K562 (cell line): ENCODE measurements around the gene CCDC88A. TPM values are rescaled to one million over a fixed set of nuclear protein-coding genes. Genes with fewer than 3 reads are reported as not detected.

Experiments used
- ATAC-seq: fragments of 200-7000 bp; cut with Tn5 transposase; 3 replicates; pipeline ENCODE4 v1.9.1; 2020; ENCODE audit warnings: moderate library complexity
- BruUV-seq: library from RNA; stranded (reverse); fragments of 400-500 nt; replicated peaks from 2 replicates; lab custom pipeline; 2021; lab: Mats Ljungman, UMichigan
- CTCF ChIA-PET: fragments of 300-600 bp; formaldehyde crosslinking; extraction: SDS; loops from one replicate; lab custom pipeline; 2021; ENCODE audit warnings: low intra/inter-chr PET ratio; lab: Yijun Ruan, JAX
- POLR2A ChIA-PET: fragments of 300-600, 350-650 bp; sonication (Branson Sonifier 250); formaldehyde crosslinking; extraction: SDS; loops from one replicate; lab custom pipeline; 2021; ENCODE audit warnings: antibody characterized with exemption, inconsistent platforms; lab: Yijun Ruan, JAX
- DNase-seq, 4 experiments: peaks; one replicate each; pipeline versions ENCODE4 v3.0.0 to v3.0.0-alpha.2; 2011 to 2018; ENCODE audit warnings: low spot score in 3 of 4, mixed read lengths in 3 of 4; ENCODE audit errors: extremely low read depth in 1 of 4
- FAIRE-seq: peaks from 2 replicates; lab custom pipeline; 2011; peaks lifted over from hg19 to GRCh38; lab: Jason Lieb, UNC
- H2AFZ ChIP-seq: 2 replicates; pipeline ENCODE4 v1.6.0; 2011; ENCODE audit warnings: low read depth, low read length, control low read depth, inconsistent platforms
- H3K27ac ChIP-seq: fragments of 200-600 bp; 3 replicates; pipeline ENCODE4 v1.8.0; 2011; ENCODE audit warnings: low read depth, mild to moderate bottlenecking, control low read depth, inconsistent platforms, low read length, moderate library complexity, mixed read lengths; ENCODE audit errors: extremely low read depth
- H3K27me3 ChIP-seq, 2 experiments: fragments of 300-600 bp in 1 of 2; 2 replicates in 1 of 2; 3 replicates in 1 of 2; pipeline versions ENCODE4 v1.6.0 to v1.8.0; 2011; ENCODE audit warnings: inconsistent platforms in 2 of 2, low read length in 2 of 2, mild to moderate bottlenecking in 1 of 2, mixed read lengths in 1 of 2, moderate library complexity in 1 of 2; ENCODE audit not compliant: control insufficient read depth in 2 of 2, insufficient read depth in 2 of 2
- H3K36me3 ChIP-seq: fragments of 300-600 bp; 3 replicates; pipeline ENCODE4 v1.8.0; 2011; ENCODE audit warnings: mild to moderate bottlenecking, low read length, inconsistent platforms; ENCODE audit not compliant: control insufficient read depth, insufficient read depth
- H3K4me1 ChIP-seq, 2 experiments: fragments of 200-600 bp in 1 of 2; replicated peaks in 1 of 2; 2 replicates in 1 of 2; 3 replicates in 1 of 2; pipeline versions ENCODE4 v1.5.1 to v1.8.0; 2011; ENCODE audit warnings: inconsistent platforms in 2 of 2, low read length in 2 of 2, mild to moderate bottlenecking in 1 of 2, mixed read lengths in 1 of 2, moderate library complexity in 1 of 2; ENCODE audit not compliant: control insufficient read depth in 2 of 2, insufficient read depth in 2 of 2
- H3K4me2 ChIP-seq: 2 replicates; pipeline ENCODE4 v1.6.1; 2011; ENCODE audit warnings: low read length, control low read depth, inconsistent platforms, mixed read lengths; ENCODE audit not compliant: insufficient read depth
- H3K4me3 ChIP-seq: fragments of 200-600 bp; sonication (generic), shearing (Covaris generic); 2 replicates; pipeline ENCODE4 v1.5.1; 2016; ENCODE audit warnings: control low read depth, inconsistent platforms
- H3K79me2 ChIP-seq: fragments of 200-600 bp; 3 replicates; pipeline ENCODE4 v1.8.0; 2011; ENCODE audit warnings: low read length, inconsistent platforms; ENCODE audit not compliant: control insufficient read depth, insufficient read depth
- H3K9ac ChIP-seq, 2 experiments: 2 replicates each; pipeline versions ENCODE4 v1.6.0 to v1.6.1; 2011; ENCODE audit warnings: low read depth in 2 of 2, low read length in 2 of 2, control low read depth in 1 of 2, inconsistent platforms in 1 of 2, mild to moderate bottlenecking in 1 of 2, mixed read lengths in 1 of 2; ENCODE audit not compliant: insufficient read depth in 1 of 2
- H3K9me1 ChIP-seq: one replicate; pipeline ENCODE4 v1.6.0; 2011; ENCODE audit warnings: inconsistent platforms, mild to moderate bottlenecking, low read length, moderate library complexity; ENCODE audit not compliant: control insufficient read depth, insufficient read depth
- H3K9me3 ChIP-seq: replicated peaks from 2 replicates; pipeline ENCODE4 v1.5.1; 2011; ENCODE audit warnings: low read depth, low read length, inconsistent platforms; ENCODE audit not compliant: control insufficient read depth, insufficient read depth
- H4K20me1 ChIP-seq: replicated peaks from 2 replicates; pipeline ENCODE4 v1.6.1; 2011; ENCODE audit warnings: low read length, inconsistent platforms, mixed read lengths; ENCODE audit not compliant: control insufficient read depth, insufficient read depth
- AFF4 ChIP-seq: sonication (generic); formaldehyde crosslinking; IDR thresholded peaks from 2 replicates; pipeline ENCODE4 v1.8.0; 2023; ENCODE audit warnings: mild to moderate bottlenecking, missing genetic modification reagents
- ARID2 ChIP-seq: fragments of 450-650 bp; IDR thresholded peaks from 2 replicates; pipeline ENCODE4 v1.6.1; 2017; ENCODE audit warnings: antibody characterized with exemption, mild to moderate bottlenecking
- BCOR ChIP-seq: fragments of 450-650 bp; IDR thresholded peaks from 2 replicates; pipeline ENCODE4 v1.6.1; 2016
- GTF2B ChIP-seq: IDR thresholded peaks from 2 replicates; pipeline ENCODE4 v1.6.1; 2011; ENCODE audit not compliant: insufficient read length; ENCODE audit errors: extremely low read depth
- KLF1 ChIP-seq: fragments of 450-650 bp; IDR thresholded peaks from 2 replicates; pipeline ENCODE4 v1.6.1; 2016; ENCODE audit warnings: missing genetic modification characterization, missing compliant biosample characterization
- MCM5 ChIP-seq: fragments of 450-650 bp; IDR thresholded peaks from 2 replicates; pipeline ENCODE4 v1.6.1; 2016; ENCODE audit warnings: low read depth
- NELFE ChIP-seq: IDR thresholded peaks from 2 replicates; pipeline ENCODE4 v1.6.1; 2011; ENCODE audit warnings: mild to moderate bottlenecking; ENCODE audit not compliant: insufficient read depth, insufficient read length
- RUNX1 ChIP-seq: sonication (generic); IDR thresholded peaks from 2 replicates; pipeline ENCODE4 v1.6.1; 2016; ENCODE audit warnings: antibody characterized with exemption, low read depth
- TBL1XR1 ChIP-seq, 2 experiments: IDR thresholded peaks; 2 replicates each; pipeline ENCODE4 v1.6.1; 2012; ENCODE audit warnings: improper control_type of control experiment in 2 of 2, low read length in 2 of 2, mild to moderate bottlenecking in 1 of 2
- TRIM28 ChIP-seq: fragments of 450-650 bp; IDR thresholded peaks from 2 replicates; pipeline ENCODE4 v1.6.1; 2017
- U2AF2 ChIP-seq: fragments of 200-400 bp; formaldehyde crosslinking; optimal IDR thresholded peaks from 2 replicates; pipeline ENCODE3; 2017; ENCODE audit warnings: low read depth, mild to moderate bottlenecking, low read length
- ZMIZ1 ChIP-seq, 2 experiments: fragments of 150-350 bp in 1 of 2; IDR thresholded peaks; 2 replicates each; pipeline ENCODE4 v1.6.1; 2012 to 2016; ENCODE audit warnings: low read depth in 2 of 2, low read length in 2 of 2, mild to moderate bottlenecking in 1 of 2, moderate library complexity in 1 of 2
- ZNF232 ChIP-seq: sonication (generic); formaldehyde crosslinking; IDR thresholded peaks from 2 replicates; pipeline ENCODE4 v1.8.0; 2022; ENCODE audit warnings: mild to moderate bottlenecking, missing genetic modification reagents
- WGBS: fragments of 100-300 bp; shearing (Covaris generic); methylation state at CpG from one replicate; pipeline ENCODE4 v1.1.6; 2016; ENCODE audit warnings: low coverage, mixed read lengths; ENCODE audit not compliant: insufficient coverage; ENCODE audit errors: missing lambda C conversion rate; 5-methylcytosine and 5-hydroxymethylcytosine counted together
- in situ Hi-C: fragments of 300-500 bp; cut with MboI; formaldehyde crosslinking; loops from 4 replicates; pipeline ENCODE4 v1.15.0; 2018; ENCODE audit warnings: inconsistent platforms, mixed read lengths
- intact Hi-C: fragments of 100-400 bp; cut with micrococcal nuclease; formaldehyde crosslinking; loops from 2 replicates; pipeline ENCODE4 v1.14.2; 2022
- polyA plus RNA-seq, 8 experiments: library from polyadenylated mRNA; depleted of rRNA in 4 of 8; stranded (reverse) in 5 of 8; unstranded in 3 of 8; fragments of >200 nt; fragmentation: Nextera tagmentation in 2 of 8; fragmentation: Illumina TruSeq in 1 of 8; extraction: Ambion mirVana in 2 of 8; extraction: Trizol in 1 of 8; gene quantifications; 2 replicates each; pipeline versions ENCODE4 v1.2.1 to v1.2.3, GENCODE V29; 2011 to 2014; ENCODE audit warnings: inconsistent platforms in 1 of 8, missing spikeins in 1 of 8
- total RNA-seq, 7 experiments: library from RNA; depleted of rRNA in 6 of 7; stranded (reverse); fragments of >200 nt in 6 of 7; fragmentation: Illumina TruSeq in 2 of 7; extraction: Trizol in 2 of 7; gene quantifications; 2 replicates each; pipeline versions ENCODE4 v1.2.1 to v1.2.3, GENCODE V29; 2011 to 2021; ENCODE audit warnings: low replicate concordance in 1 of 7

Gene CCDC88A
- total and polyA plus RNA-seq, 9 of the 15 experiments (the other 6 are each of a cell fraction or from before 2014, with no cell fraction given), result 29.3 to 102 (median 55.6) TPM

- H3K79me2 ChIP-seq, result no peaks in the 10 kb centered on the region
- H3K27me3 ChIP-seq, result no peaks in the 10 kb centered on the region
- no peak for DNase-seq
- H2AFZ ChIP-seq, result no peak overlapping the region
- BruUV-seq, result no TSS peak
- POLR2A ChIA-PET, result no interaction called here
- intact Hi-C loops, result no loop called here
- no peaks in the 10 kb centered on the region for H3K9me3 ChIP-seq
- no peak overlapping the region for H3K9ac ChIP-seq
- CTCF ChIA-PET, result no interaction called here
- WGBS, result 97% methylated on average over 3 of the region's 3 CpGs
- H3K27ac ChIP-seq, result no peak overlapping the region
- H3K4me3 ChIP-seq, result no peak overlapping the region
- no peak for ATAC-seq
- peaks cover 68% of the 10 kb centered on the region; the same call in 2 of the 3 replicates for H3K36me3 ChIP-seq
- no peak for TF ChIP-seq MCM5
- no peak for TF ChIP-seq ARID2
- no peak for TF ChIP-seq ZMIZ1 (IDR thresholded peaks at IDR 0.05; ENCODE audit: low read depth in 2 of 2, low read length in 2 of 2)
- TF ChIP-seq TBL1XR1 (IDR thresholded peaks at IDR 0.05; ENCODE audit: low read length in 2 of 2), result no peak
- no peak for TF ChIP-seq RUNX1
- TF ChIP-seq AFF4 (CRISPR knock-in tag), result no peak
- no peak for TF ChIP-seq BCOR
- no peak for TF ChIP-seq NELFE
- no peak for TF ChIP-seq KLF1 (tag)
- no peak for TF ChIP-seq U2AF2
- TF ChIP-seq GTF2B, result no peak
- no peak for TF ChIP-seq TRIM28
- TF ChIP-seq ZNF232 (CRISPR knock-in tag), result no peak
- no peaks in the 10 kb centered on the region for H3K9me1 ChIP-seq
- H3K4me1 ChIP-seq, result no peaks in the 10 kb centered on the region
- H4K20me1 ChIP-seq, result no peaks in the 10 kb centered on the region
- no peak overlapping the region for H3K4me2 ChIP-seq
- in situ Hi-C loops, result no loop called here
- FAIRE-seq, result no peak
Observed at GRCh38 chr2:55302241-55302640, 117.4 kb downstream of the CCDC88A start.
